ENCODE data around the gene NME1. TPM values are rescaled to one million over a fixed set of nuclear protein-coding genes. Genes with fewer than 3 reads are reported as not detected.

The NME1 gene
- total and polyA plus RNA-seq, 4 donors: 14.6 to 201 (median 143) TPM

DNA sequence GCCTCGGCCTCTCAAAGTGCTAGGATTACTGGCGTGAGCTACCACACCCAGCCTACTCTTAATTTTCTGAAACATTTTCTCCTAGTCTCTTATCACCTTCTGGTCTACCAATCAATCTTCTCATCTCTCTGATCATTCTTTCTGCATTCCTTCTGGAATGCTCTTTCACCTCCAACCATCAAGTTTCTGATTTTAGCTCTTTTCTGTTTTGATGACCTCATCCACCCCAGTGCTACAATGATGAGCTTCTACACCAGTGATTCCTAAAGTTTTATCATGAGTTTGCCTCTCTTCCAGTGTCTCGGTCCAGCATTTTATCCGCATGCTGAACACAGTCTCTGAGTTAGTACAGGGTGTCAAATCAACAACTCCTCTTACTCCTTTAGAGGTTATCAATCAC is 44.4 kb downstream of the NME1 start:
- DNase-seq (no peak), ATAC-seq (ENCODE audit: insufficient read depth, low FRiP score) (no peak)
- peaks cover 19 to 52% (median 28%) of the 10 kb centered on the region in 4 donors for H3K36me3 ChIP-seq (ENCODE audit: control insufficient read depth in 4 of 4, insufficient read depth in 4 of 4, low read length in 4 of 4)
- no peak overlapping the region for H3K4me3 ChIP-seq
- 94 to 99% methylated on average over 4 of the region's 4 CpGs for WGBS, 2 donors
- no peak overlapping the region for H3K27ac ChIP-seq (ENCODE audit: low read depth in 1 of 2, low read length in 1 of 2)
- no peak overlapping the region for H3K9ac ChIP-seq (ENCODE audit: insufficient read depth in 1 of 2, low read length in 2 of 2)
- no peaks in the 10 kb centered on the region for H3K27me3 ChIP-seq (ENCODE audit: control insufficient read depth in 3 of 3, insufficient read depth in 3 of 3, low read length in 2 of 3)
- TF ChIP-seq CTCF (IDR thresholded peaks at IDR 0.05; ENCODE audit: control extremely low read depth, extremely low read depth): no peak
- H3K9me3 ChIP-seq (ENCODE audit: control insufficient read depth in 4 of 4, insufficient read depth in 3 of 4, low read length in 3 of 4): peaks cover 0 to 1% (median 0%) of the 10 kb centered on the region in 4 donors
- H3K4me1 ChIP-seq (ENCODE audit: control insufficient read depth in 5 of 5, insufficient read depth in 5 of 5, low read length in 5 of 5): peaks cover 0 to 7% (median 3%) of the 10 kb centered on the region in 5 donors

DNA sequence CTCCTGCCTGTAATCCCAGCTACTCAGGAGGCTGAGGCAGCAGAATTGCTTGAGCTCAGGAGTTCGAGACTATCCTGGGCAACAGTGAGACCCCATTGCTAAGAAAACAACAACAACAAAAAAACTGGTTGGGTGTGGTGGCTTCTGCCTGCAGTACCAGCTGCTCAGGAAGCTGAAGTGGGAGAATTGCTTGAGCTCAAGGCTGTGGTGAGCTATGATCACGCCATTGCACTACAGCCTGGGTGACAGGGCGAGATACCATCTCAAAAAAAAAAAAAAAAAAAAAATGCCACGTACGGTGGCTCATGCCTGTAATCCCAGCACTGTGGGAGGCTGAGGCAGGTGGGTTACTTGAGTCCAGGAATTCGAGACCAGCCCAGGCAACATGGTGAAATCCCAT is 46.9 kb downstream of the NME1 start:
- ATAC-seq (ENCODE audit: insufficient read depth, low FRiP score) (no peak), DNase-seq (no peak)
- H3K36me3 ChIP-seq (ENCODE audit: control insufficient read depth in 4 of 4, insufficient read depth in 4 of 4, low read length in 4 of 4): peaks cover 16 to 55% (median 29%) of the 10 kb centered on the region in 4 donors
- no peaks in the 10 kb centered on the region for H3K27me3 ChIP-seq (ENCODE audit: control insufficient read depth in 3 of 3, insufficient read depth in 3 of 3, low read length in 2 of 3)
- H3K9me3 ChIP-seq (ENCODE audit: control insufficient read depth in 4 of 4, insufficient read depth in 3 of 4, low read length in 3 of 4): peaks cover 0 to 1% (median 0%) of the 10 kb centered on the region in 4 donors
- peaks cover 0 to 7% (median 2%) of the 10 kb centered on the region in 5 donors for H3K4me1 ChIP-seq (ENCODE audit: control insufficient read depth in 5 of 5, insufficient read depth in 5 of 5, low read length in 5 of 5)
- H3K27ac ChIP-seq (ENCODE audit: low read depth in 1 of 2, low read length in 1 of 2): no peak overlapping the region
- no peak for TF ChIP-seq CTCF (IDR thresholded peaks at IDR 0.05; ENCODE audit: control extremely low read depth, extremely low read depth)
- WGBS, 2 donors: 82% methylated on average over 6 of the region's 6 CpGs
- no peak overlapping the region for H3K4me3 ChIP-seq
- no peak overlapping the region for H3K9ac ChIP-seq (ENCODE audit: insufficient read depth in 1 of 2, low read length in 2 of 2)

DNA sequence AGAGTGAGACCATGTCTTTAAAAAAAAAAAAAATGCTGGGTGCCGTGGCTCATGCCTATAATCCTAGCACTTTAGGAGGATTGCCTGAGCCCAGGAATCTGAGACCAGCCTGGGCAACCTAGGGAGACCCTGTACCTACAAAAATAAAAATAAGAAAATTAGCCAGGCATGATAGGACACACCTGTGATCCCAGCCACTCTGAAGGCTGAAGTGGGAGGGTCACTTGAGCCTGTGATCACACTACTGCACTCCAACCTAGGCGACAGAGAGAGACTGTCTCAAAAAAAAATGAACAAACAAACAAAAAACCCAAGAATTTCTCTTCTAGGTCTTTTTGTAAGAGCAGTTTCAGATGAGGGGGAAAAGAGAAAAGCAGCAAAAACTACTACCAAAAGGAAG is 47.5 kb downstream of the NME1 start:
- WGBS, 2 donors: 65 to 76% methylated on average over 2 of the region's 2 CpGs
- H3K27ac ChIP-seq (ENCODE audit: low read depth in 1 of 2, low read length in 1 of 2): no peak overlapping the region
- no peak overlapping the region for H3K9ac ChIP-seq (ENCODE audit: insufficient read depth in 1 of 2, low read length in 2 of 2)
- H3K36me3 ChIP-seq (ENCODE audit: control insufficient read depth in 4 of 4, insufficient read depth in 4 of 4, low read length in 4 of 4): peaks cover 21 to 56% (median 29%) of the 10 kb centered on the region in 4 donors
- no peaks in the 10 kb centered on the region for H3K27me3 ChIP-seq (ENCODE audit: control insufficient read depth in 3 of 3, insufficient read depth in 3 of 3, low read length in 2 of 3)
- DNase-seq (no peak), ATAC-seq (ENCODE audit: insufficient read depth, low FRiP score) (no peak)
- peaks cover 0 to 7% (median 0%) of the 10 kb centered on the region in 5 donors for H3K4me1 ChIP-seq (ENCODE audit: control insufficient read depth in 5 of 5, insufficient read depth in 5 of 5, low read length in 5 of 5)
- TF ChIP-seq CTCF (IDR thresholded peaks at IDR 0.05; ENCODE audit: control extremely low read depth, extremely low read depth): no peak
- no peak overlapping the region for H3K4me3 ChIP-seq
- H3K9me3 ChIP-seq (ENCODE audit: control insufficient read depth in 4 of 4, insufficient read depth in 3 of 4, low read length in 3 of 4): no peaks in the 10 kb centered on the region

DNA sequence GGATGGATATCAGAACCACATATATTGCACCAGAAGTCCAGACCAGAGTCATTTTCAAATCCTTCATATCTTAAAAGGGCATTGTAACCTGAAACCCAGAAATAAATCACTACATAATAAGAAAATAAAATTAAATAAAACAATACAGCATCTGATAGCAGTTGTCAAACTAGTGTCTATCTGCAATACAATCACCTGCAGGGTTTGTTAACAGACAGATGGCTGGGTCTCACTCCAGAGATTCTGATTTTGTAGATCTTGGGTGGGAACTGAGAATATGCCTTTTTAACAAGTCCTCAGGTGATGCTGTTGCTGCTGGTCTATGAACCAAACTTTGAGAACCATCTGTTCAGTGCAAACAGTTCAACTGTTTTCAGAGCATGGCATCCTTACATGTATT is 50.5 kb downstream of the NME1 start:
- ATAC-seq (ENCODE audit: insufficient read depth, low FRiP score): no peak
- Histone ChIP-seq H3K9me3 (ENCODE audit: control insufficient read depth in 4 of 4, insufficient read depth in 3 of 4, low read length in 3 of 4) (no peaks in the 10 kb centered on the region), H3K27me3 (ENCODE audit: control insufficient read depth in 3 of 3, insufficient read depth in 3 of 3, low read length in 2 of 3) (no peaks in the 10 kb centered on the region), H3K27ac (ENCODE audit: low read depth in 1 of 2, low read length in 1 of 2) (no peak overlapping the region), H3K4me3 (no peak overlapping the region), H3K4me1 (ENCODE audit: control insufficient read depth in 5 of 5, insufficient read depth in 5 of 5, low read length in 5 of 5) (peaks cover 0 to 7% (median 0%) of the 10 kb centered on the region in 5 donors), H3K9ac (ENCODE audit: insufficient read depth in 1 of 2, low read length in 2 of 2) (no peak overlapping the region), H3K36me3 (ENCODE audit: control insufficient read depth in 4 of 4, insufficient read depth in 4 of 4, low read length in 4 of 4) (peaks cover 18 to 48% (median 25%) of the 10 kb centered on the region in 4 donors)
- no peak for DNase-seq
- TF ChIP-seq CTCF (IDR thresholded peaks at IDR 0.05; ENCODE audit: control extremely low read depth, extremely low read depth): no peak

Measured in lung (tissue), 12 donors.